Endothelial cell (in vitro differentiated cells): ENCODE measurements around the gene LSAMP. TPM values are rescaled to one million over a fixed set of nuclear protein-coding genes. Genes with fewer than 3 reads are reported as not detected.

Experiments used
- DNase-seq: peaks from one replicate; pipeline ENCODE4 v3.0.0; 2021; ENCODE audit warnings: low spot score
- H3K27ac Mint-ChIP-seq: one replicate; pipeline ENCODE4 v1.8.0; 2021; ENCODE audit warnings: mixed read lengths, inconsistent platforms; ENCODE audit not compliant: unreplicated experiment
- H3K27me3 Mint-ChIP-seq: one replicate; pipeline ENCODE4 v1.8.0; 2021; ENCODE audit warnings: mild to moderate bottlenecking, moderate library complexity, mixed read lengths, inconsistent platforms; ENCODE audit not compliant: unreplicated experiment
- H3K36me3 Mint-ChIP-seq: one replicate; pipeline ENCODE4 v1.8.0; 2021; ENCODE audit warnings: mild to moderate bottlenecking, low read depth, mixed read lengths, inconsistent platforms; ENCODE audit not compliant: unreplicated experiment
- H3K4me1 Mint-ChIP-seq: one replicate; pipeline ENCODE4 v1.8.0; 2021; ENCODE audit warnings: mild to moderate bottlenecking, mixed read lengths, inconsistent platforms; ENCODE audit not compliant: unreplicated experiment
- H3K4me3 Mint-ChIP-seq: one replicate; pipeline ENCODE4 v1.8.0; 2021; ENCODE audit warnings: mild to moderate bottlenecking, mixed read lengths, inconsistent platforms; ENCODE audit not compliant: unreplicated experiment
- H3K9me3 Mint-ChIP-seq: one replicate; pipeline ENCODE4 v1.8.0; 2021; ENCODE audit warnings: mixed read lengths, inconsistent platforms; ENCODE audit not compliant: unreplicated experiment
- total RNA-seq: library from RNA; stranded (reverse); fragmentation: NEBNext Ultra II Directional; extraction: Animal tissue kit (Norgen Biotek cat#: 25700); gene quantifications from one replicate; pipeline ENCODE4 v1.2.1, GENCODE V29; 2021; ENCODE audit not compliant: unreplicated experiment
- TF ChIP-seq, protein P1 (sequence below): fragments of 200-600 bp; sonication (generic); IDR thresholded peaks from one replicate; pipeline ENCODE4 v1.5.0; 2021; ENCODE audit warnings: antibody characterized with exemption; ENCODE audit not compliant: unreplicated experiment

LSAMP gene
- total RNA-seq, 1 donor from 2014 or later, result 6.1 TPM

DNA sequence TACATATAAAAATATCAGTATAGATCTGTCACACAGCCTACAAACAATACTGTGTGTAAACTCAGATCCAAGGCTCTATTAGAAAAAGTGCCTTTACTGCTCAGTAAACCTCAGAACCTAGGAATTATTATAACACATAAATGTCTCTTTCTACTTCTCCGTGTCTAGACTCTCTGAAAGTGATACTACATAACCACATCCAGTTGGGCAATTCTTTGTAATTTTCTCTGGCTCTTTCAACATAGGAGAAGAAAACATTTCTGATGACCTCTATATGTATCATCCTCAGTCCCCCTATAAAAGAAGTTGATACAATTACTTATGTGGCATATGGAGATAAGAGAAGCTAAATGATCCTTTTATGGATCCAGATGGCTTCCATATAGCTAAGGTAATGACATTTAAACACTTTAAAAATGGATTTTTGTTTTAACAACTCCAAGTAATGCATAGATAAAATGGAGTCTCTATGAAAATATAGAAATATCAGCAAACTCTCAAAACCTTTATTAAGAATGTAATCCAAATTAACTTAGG is 104.5 kb downstream of the LSAMP start:
- Mint-ChIP-seq H3K36me3 (no peaks in the 10 kb centered on the region), H3K9me3 (no peaks in the 10 kb centered on the region), H3K27me3 (no peaks in the 10 kb centered on the region), H3K27ac (no peak overlapping the region), H3K4me1 (no peaks in the 10 kb centered on the region), H3K4me3 (no peak overlapping the region)
- TF ChIP-seq, protein P1, sequence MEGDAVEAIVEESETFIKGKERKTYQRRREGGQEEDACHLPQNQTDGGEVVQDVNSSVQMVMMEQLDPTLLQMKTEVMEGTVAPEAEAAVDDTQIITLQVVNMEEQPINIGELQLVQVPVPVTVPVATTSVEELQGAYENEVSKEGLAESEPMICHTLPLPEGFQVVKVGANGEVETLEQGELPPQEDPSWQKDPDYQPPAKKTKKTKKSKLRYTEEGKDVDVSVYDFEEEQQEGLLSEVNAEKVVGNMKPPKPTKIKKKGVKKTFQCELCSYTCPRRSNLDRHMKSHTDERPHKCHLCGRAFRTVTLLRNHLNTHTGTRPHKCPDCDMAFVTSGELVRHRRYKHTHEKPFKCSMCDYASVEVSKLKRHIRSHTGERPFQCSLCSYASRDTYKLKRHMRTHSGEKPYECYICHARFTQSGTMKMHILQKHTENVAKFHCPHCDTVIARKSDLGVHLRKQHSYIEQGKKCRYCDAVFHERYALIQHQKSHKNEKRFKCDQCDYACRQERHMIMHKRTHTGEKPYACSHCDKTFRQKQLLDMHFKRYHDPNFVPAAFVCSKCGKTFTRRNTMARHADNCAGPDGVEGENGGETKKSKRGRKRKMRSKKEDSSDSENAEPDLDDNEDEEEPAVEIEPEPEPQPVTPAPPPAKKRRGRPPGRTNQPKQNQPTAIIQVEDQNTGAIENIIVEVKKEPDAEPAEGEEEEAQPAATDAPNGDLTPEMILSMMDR, result no peak
- DNase-seq, result no peak

DNA sequence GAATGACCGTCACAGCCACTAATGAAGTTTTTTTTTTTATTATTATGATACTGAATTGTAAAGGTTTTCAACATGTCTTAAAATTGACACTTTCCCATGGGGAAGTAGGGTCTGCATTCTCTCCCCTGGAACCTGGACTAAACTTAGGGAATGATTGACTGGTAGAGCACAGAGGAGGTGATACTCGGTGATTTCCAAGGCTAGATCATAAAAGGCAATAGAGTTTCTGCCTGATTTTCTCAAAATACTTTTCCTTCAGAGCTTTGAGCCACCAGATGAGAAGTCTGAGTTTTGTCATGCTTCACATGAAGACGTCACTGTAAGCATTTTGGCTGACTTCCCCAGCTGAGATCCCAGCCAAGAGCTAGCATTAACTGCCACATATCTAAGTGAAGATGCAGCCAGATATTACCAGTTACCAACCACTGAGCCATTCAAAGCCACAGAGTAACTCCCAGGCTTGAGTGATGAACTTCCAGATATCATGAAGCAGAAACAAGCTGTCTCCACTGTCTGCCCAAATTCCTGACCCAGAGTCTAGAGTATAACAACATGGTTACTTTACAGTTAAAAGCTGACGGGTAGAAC is 105.8 kb downstream of the LSAMP start:
- Mint-ChIP-seq H3K36me3 (no peaks in the 10 kb centered on the region), H3K27me3 (no peaks in the 10 kb centered on the region), H3K4me3 (no peak overlapping the region), H3K4me1 (no peaks in the 10 kb centered on the region), H3K9me3 (no peaks in the 10 kb centered on the region), H3K27ac (no peak overlapping the region)
- TF ChIP-seq, protein P1, result no peak
- no peak for DNase-seq

DNA sequence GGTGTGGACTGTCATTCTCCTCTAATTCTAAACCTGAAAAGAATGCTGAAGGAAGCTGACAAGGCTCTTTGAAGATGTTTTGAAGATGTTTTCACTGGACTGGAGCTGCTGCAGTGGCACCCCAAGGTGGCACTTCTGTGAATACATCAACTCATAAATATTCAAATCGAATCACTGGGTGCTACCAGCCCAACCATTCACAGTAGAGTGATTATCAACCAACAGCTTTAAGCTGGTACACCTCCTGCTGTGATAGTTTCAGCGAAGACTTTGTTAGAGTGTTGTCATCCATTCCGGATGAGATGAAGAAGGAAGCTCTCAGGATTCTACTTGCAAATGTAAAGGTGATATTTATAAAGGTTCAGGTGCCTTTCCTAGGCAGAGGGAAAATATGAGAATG is 106.6 kb downstream of the LSAMP start:
- Mint-ChIP-seq H3K36me3 (no peaks in the 10 kb centered on the region), H3K27me3 (no peaks in the 10 kb centered on the region), H3K27ac (no peak overlapping the region), H3K4me1 (no peaks in the 10 kb centered on the region), H3K4me3 (no peak overlapping the region), H3K9me3 (no peaks in the 10 kb centered on the region)
- DNase-seq, result no peak
- TF ChIP-seq, protein P1, result no peak

DNA sequence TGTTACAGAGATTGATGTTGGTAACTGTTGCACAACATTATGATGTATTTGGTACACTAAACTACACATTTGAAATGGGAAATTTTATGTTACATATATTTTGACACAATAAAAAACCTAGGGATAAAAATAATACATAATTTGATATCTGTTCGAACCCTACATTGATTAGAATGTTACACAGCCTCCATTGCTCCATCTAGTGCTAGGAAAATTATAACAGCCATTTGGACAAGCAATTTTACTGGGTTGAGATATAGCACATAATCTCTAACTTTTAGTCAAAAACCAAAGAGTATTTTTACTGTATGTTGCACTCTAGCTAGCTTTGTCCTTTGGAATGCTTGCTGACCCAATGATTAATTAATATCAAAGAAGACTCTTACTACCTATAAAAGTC is 108.1 kb downstream of the LSAMP start:
- TF ChIP-seq, protein P1, result no peak
- Mint-ChIP-seq H3K36me3 (no peaks in the 10 kb centered on the region), H3K4me1 (no peaks in the 10 kb centered on the region), H3K4me3 (no peak overlapping the region), H3K9me3 (no peaks in the 10 kb centered on the region), H3K27ac (no peak overlapping the region), H3K27me3 (no peaks in the 10 kb centered on the region)
- no peak for DNase-seq

DNA sequence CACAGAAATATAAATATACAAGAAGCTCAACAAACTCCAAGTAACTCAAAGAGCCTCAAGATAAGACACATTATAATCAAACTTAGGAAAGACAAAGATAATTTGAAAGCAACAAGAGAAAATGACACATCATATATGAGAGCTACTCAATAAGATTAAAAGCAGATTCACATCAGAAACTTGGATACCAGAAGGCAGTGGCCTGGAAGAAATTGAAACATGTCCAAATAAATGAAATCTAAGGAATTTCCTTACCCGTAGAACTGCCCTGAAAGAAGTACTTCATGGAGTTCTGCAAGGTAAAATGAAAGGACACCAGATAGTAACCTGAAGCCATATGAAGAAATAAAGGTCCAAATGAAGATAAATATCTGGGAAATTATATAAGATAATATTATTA is 113.9 kb downstream of the LSAMP start:
- H3K9me3 Mint-ChIP-seq, result no peaks in the 10 kb centered on the region
- TF ChIP-seq, protein P1, result no peak
- H3K4me3 Mint-ChIP-seq, result no peak overlapping the region
- H3K36me3 Mint-ChIP-seq, result no peaks in the 10 kb centered on the region
- no peaks in the 10 kb centered on the region for H3K4me1 Mint-ChIP-seq
- no peak for DNase-seq
- no peak overlapping the region for H3K27ac Mint-ChIP-seq
- H3K27me3 Mint-ChIP-seq, result no peaks in the 10 kb centered on the region
